ENCODE data around the gene ANKRD63. TPM values are rescaled to one million over a fixed set of nuclear protein-coding genes. Genes with fewer than 3 reads are reported as not detected.

Gene ANKRD63
- total and polyA plus RNA-seq, 7 donors = not detected

GRCh38 chr15:40273428-40273827, 9.4 kb downstream of the ANKRD63 start:
- DNase-seq (no peak), ATAC-seq (no peak)
- no peak for TF ChIP-seq CTCF (IDR thresholded peaks at IDR 0.05)
- intact Hi-C loops (cut with DNase I) = loop anchor here in 1 of 2 donors (1.0 kb wide), 1 partner anchor 56 kb away; no protein-coding TSS in a partner anchor
- 89 to 95% (median 89%) methylated on average over 9 of the region's 9 CpGs for WGBS, 3 donors
- Histone ChIP-seq H3K4me3 (no peak overlapping the region), H3K9me3 (no peaks in the 10 kb centered on the region), H3K27me3 (ENCODE audit: insufficient read depth in 3 of 3, low read length in 2 of 3) (peaks cover 0 to 6% (median 5%) of the 10 kb centered on the region in 3 donors), H3K27ac (no peak overlapping the region), H3K4me1 (no peaks in the 10 kb centered on the region), H3K36me3 (ENCODE audit: insufficient read depth in 1 of 2, low read depth in 1 of 2) (no peaks in the 10 kb centered on the region)

- intact Hi-C loops (cut with DNase I) = loop anchor here in 1 of 2 donors (1.0 kb wide), 1 partner anchor 55 kb away; no protein-coding TSS in a partner anchor
- ATAC-seq (no peak), DNase-seq (no peak)
- TF ChIP-seq CTCF (IDR thresholded peaks at IDR 0.05) = no peak
- Histone ChIP-seq H3K27me3 (ENCODE audit: insufficient read depth in 3 of 3, low read length in 2 of 3) (peaks cover 0 to under 1% (median 0%) of the 10 kb centered on the region in 3 donors), H3K36me3 (ENCODE audit: insufficient read depth in 1 of 2, low read depth in 1 of 2) (no peaks in the 10 kb centered on the region), H3K4me3 (no peak overlapping the region), H3K27ac (no peak overlapping the region), H3K9me3 (no peaks in the 10 kb centered on the region), H3K4me1 (no peaks in the 10 kb centered on the region)
- 75 to 78% (median 75%) methylated on average over 20 of the region's 20 CpGs for WGBS, 3 donors
These were observed 10.3 kb downstream of the ANKRD63 start for GRCh38 chr15:40272485-40273056.

GRCh38 chr15:40271685-40272484, 11.0 kb downstream of the ANKRD63 start:
- Histone ChIP-seq H3K4me3 (no peak overlapping the region), H3K36me3 (ENCODE audit: insufficient read depth in 1 of 2, low read depth in 1 of 2) (no peaks in the 10 kb centered on the region), H3K4me1 (no peaks in the 10 kb centered on the region), H3K27ac (no peak overlapping the region), H3K9me3 (no peaks in the 10 kb centered on the region), H3K27me3 (ENCODE audit: insufficient read depth in 3 of 3, low read length in 2 of 3) (no peaks in the 10 kb centered on the region)
- no peak for ATAC-seq
- intact Hi-C loops (cut with DNase I) = no loop called here
- no peak for TF ChIP-seq CTCF (IDR thresholded peaks at IDR 0.05)
- no peak for DNase-seq
- WGBS, 3 donors = 81 to 86% (median 82%) methylated on average over 25 of the region's 25 CpGs

GRCh38 chr15:40270246-40270995, 12.4 kb downstream of the ANKRD63 start:
- H3K27me3 ChIP-seq (ENCODE audit: insufficient read depth in 3 of 3, low read length in 2 of 3) = no peaks in the 10 kb centered on the region
- no peak for ATAC-seq
- no peak for DNase-seq
- no peaks in the 10 kb centered on the region for H3K36me3 ChIP-seq (ENCODE audit: insufficient read depth in 1 of 2, low read depth in 1 of 2)
- no peak overlapping the region for H3K27ac ChIP-seq
- no peaks in the 10 kb centered on the region for H3K4me1 ChIP-seq
- no peak for TF ChIP-seq CTCF (IDR thresholded peaks at IDR 0.05)
- WGBS, 3 donors = 73 to 79% (median 74%) methylated on average over 11 of the region's 11 CpGs
- no peaks in the 10 kb centered on the region for H3K9me3 ChIP-seq
- no peak overlapping the region for H3K4me3 ChIP-seq
- intact Hi-C loops (cut with DNase I) = no loop called here
